Upper lobe of left lung (tissue), 4 donors: ENCODE results near the gene RPAP2.

Experiments
- CTCF ChIP-seq, 6 experiments: fragments of 450-650 bp in 4 of 6; fragments of 200-600 bp in 2 of 6; sonication (generic) in 2 of 6; IDR thresholded peaks; one replicate each; pipeline ENCODE4 v1.5.1; 2016 to 2019; ENCODE audit warnings: antibody characterized with exemption in 6 of 6
- EP300 ChIP-seq, 4 donors: sonication (generic); formaldehyde crosslinking; IDR thresholded peaks; one replicate each; pipeline ENCODE4 v1.5.1; 2017; ENCODE audit warnings: antibody characterized with exemption in 4 of 4, control low read depth in 2 of 4
- POLR2A ChIP-seq, 4 donors: fragments of 450-650 bp; IDR thresholded peaks; one replicate each; pipeline ENCODE4 v1.5.1; 2016 to 2017; ENCODE audit warnings: antibody characterized with exemption in 4 of 4, mild to moderate bottlenecking in 2 of 4
- POLR2AphosphoS5 ChIP-seq, 2 donors: sonication (generic); formaldehyde crosslinking; IDR thresholded peaks; one replicate each; pipeline ENCODE4 v1.5.1; 2017; ENCODE audit warnings: antibody characterized with exemption in 2 of 2

DNA sequence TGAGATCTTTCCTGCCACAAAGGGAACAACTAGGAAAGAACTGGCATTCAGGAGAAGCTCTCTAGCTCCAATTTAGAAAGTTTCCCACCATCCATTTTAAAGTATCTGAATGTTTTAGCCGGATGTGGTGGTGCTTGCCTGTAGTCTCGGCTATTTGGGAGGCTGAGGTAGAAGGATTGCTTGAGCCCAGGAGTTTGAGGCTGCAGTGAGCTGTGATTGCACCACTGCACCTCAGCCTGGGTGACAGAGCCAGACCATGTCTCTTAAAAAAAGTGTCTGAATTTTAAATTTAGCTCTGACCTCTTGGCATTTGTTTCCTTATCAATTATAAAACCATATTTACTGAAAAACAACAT lies 67.2 kb downstream of the RPAP2 start:
- TF ChIP-seq POLR2A (IDR thresholded peaks at IDR 0.05) (no peak), POLR2AphosphoS5 (IDR thresholded peaks at IDR 0.05) (no peak), CTCF (IDR thresholded peaks at IDR 0.05) (no peak), EP300 (IDR thresholded peaks at IDR 0.05) (no peak)
